ENCODE data around the gene ROM1.

The ROM1 gene

GRCh38 chr11:62588966-62589637, 24.0 kb upstream of the ROM1 start:
- DNase-seq, result no peak

GRCh38 chr11:62591448-62592145, 21.5 kb upstream of the ROM1 start, which contains the start of gene TUT1:
TSS of gene TUT1 (minus strand) at chr11:62591523. CDS start at chr11:62591485, 38 bp downstream.
- peak; percentile 100 for DNase-seq

GRCh38 chr11:62592146-62592815, 20.8 kb upstream of the ROM1 start:
- DNase-seq, result no peak

- no peak for DNase-seq
These were observed 20.1 kb upstream of the ROM1 start for GRCh38 chr11:62592989-62593421.

- peak; percentile 27 for DNase-seq
These were observed 19.5 kb upstream of the ROM1 start for GRCh38 chr11:62593434-62594044.

GRCh38 chr11:62595124-62595523, 17.9 kb upstream of the ROM1 start:
- DNase-seq, result no peak

- DNase-seq, result no peak
These were observed 13.9 kb upstream of the ROM1 start for GRCh38 chr11:62599069-62599696.

- no peak for DNase-seq
These were observed 13.2 kb upstream of the ROM1 start for GRCh38 chr11:62599901-62600300.

GRCh38 chr11:62600367-62601121, 12.5 kb upstream of the ROM1 start:
- DNase-seq, result no peak

GRCh38 chr11:62601122-62601371, 12.0 kb upstream of the ROM1 start:
- DNase-seq, result peak; percentile 57

- DNase-seq, result peak; percentile 99
These were observed 11.5 kb upstream of the ROM1 start, which contains the start of gene MTA2 for GRCh38 chr11:62601372-62602140. TSS of gene MTA2 (minus strand) at chr11:62601865. CDS start at chr11:62601450, 415 bp downstream.

GRCh38 chr11:62602141-62603071, 10.7 kb upstream of the ROM1 start:
- DNase-seq, result peak; percentile 81

- no peak for DNase-seq
These were observed 10.0 kb upstream of the ROM1 start for GRCh38 chr11:62603072-62603408.

- no peak for DNase-seq
These were observed 9.2 kb upstream of the ROM1 start for GRCh38 chr11:62603776-62604299.

- DNase-seq, result no peak
These were observed 8.5 kb upstream of the ROM1 start for GRCh38 chr11:62604460-62605120.

- DNase-seq, result no peak
These were observed 7.6 kb upstream of the ROM1 start for GRCh38 chr11:62605467-62605866.

- no peak for DNase-seq
These were observed 7.2 kb upstream of the ROM1 start for GRCh38 chr11:62605902-62606301.

GRCh38 chr11:62607714-62608113, 5.3 kb upstream of the ROM1 start:
- no peak for DNase-seq

GRCh38 chr11:62608776-62609175, 4.3 kb upstream of the ROM1 start:
- no peak for DNase-seq

- DNase-seq, result no peak
These were observed 2.7 kb upstream of the ROM1 start for GRCh38 chr11:62610403-62610802.
